WTC11 (cell line): ENCODE measurements around the gene DSN1. TPM values are rescaled to one million over a fixed set of nuclear protein-coding genes. Genes with fewer than 3 reads are reported as not detected.

ENCODE experiments used
- ATAC-seq: fragments of 200-7000 bp; cut with Tn5 transposase; 2 replicates; pipeline ENCODE4 v1.10.0; 2021; ENCODE audit warnings: mild to moderate bottlenecking, moderate library complexity
- CTCF ChIA-PET: fragments of 300-600 bp; sonication (Branson Sonifier 250); formaldehyde crosslinking; loops from one replicate; lab custom pipeline; 2021; ENCODE audit warnings: antibody characterized with exemption; lab: Charles Lee
- POLR2A ChIA-PET: fragments of 350-600 bp; sonication (Branson Sonifier 250); formaldehyde crosslinking; loops from one replicate; lab custom pipeline; 2021; ENCODE audit warnings: antibody characterized with exemption; lab: Charles Lee
- DNase-seq: peaks from one replicate; pipeline ENCODE4 v3.0.0; 2021; ENCODE audit warnings: low spot score
- H3K27ac Mint-ChIP-seq: 2 replicates; pipeline ENCODE4 v1.8.0; 2021; ENCODE audit warnings: mixed read lengths
- H3K27me3 Mint-ChIP-seq: 2 replicates; pipeline ENCODE4 v1.8.0; 2021; ENCODE audit warnings: low read depth, mild to moderate bottlenecking, moderate library complexity, mixed read lengths
- H3K36me3 Mint-ChIP-seq: 2 replicates; pipeline ENCODE4 v1.8.0; 2021; ENCODE audit warnings: mixed read lengths
- H3K4me1 Mint-ChIP-seq: 2 replicates; pipeline ENCODE4 v1.8.0; 2022; ENCODE audit warnings: mixed read lengths
- H3K4me3 Mint-ChIP-seq: 2 replicates; pipeline ENCODE4 v1.8.0; 2021; ENCODE audit warnings: mild to moderate bottlenecking, moderate library complexity, mixed read lengths
- H3K9me3 Mint-ChIP-seq: 2 replicates; pipeline ENCODE4 v1.8.0; 2021; ENCODE audit warnings: mixed read lengths
- ESRRA ChIP-seq: sonication (generic); formaldehyde crosslinking; IDR thresholded peaks from 2 replicates; pipeline ENCODE4 v1.8.1; 2022; ENCODE audit warnings: mild to moderate bottlenecking, missing genetic modification reagents, borderline replicate concordance
- FOXK1 ChIP-seq: sonication (generic); formaldehyde crosslinking; IDR thresholded peaks from 2 replicates; pipeline ENCODE4 v1.8.0; 2022; ENCODE audit warnings: mild to moderate bottlenecking, moderate library complexity, missing genetic modification reagents
- JAZF1 ChIP-seq: fragments of 250-450 bp; sonication (Bioruptor Pico); IDR thresholded peaks from 2 replicates; pipeline ENCODE4 v1.9.0; 2021; ENCODE audit warnings: moderate library complexity, mild to moderate bottlenecking, inconsistent platforms
- KAT7 ChIP-seq: sonication (generic); formaldehyde crosslinking; IDR thresholded peaks from 2 replicates; pipeline ENCODE4 v1.8.1; 2023; ENCODE audit warnings: missing genetic modification reagents, mild to moderate bottlenecking, borderline replicate concordance
- NFYB ChIP-seq: sonication (generic); formaldehyde crosslinking; conservative IDR thresholded peaks from 2 replicates; pipeline ENCODE4 v1.8.0; 2022; ENCODE audit warnings: low read depth, missing genetic modification reagents
- NR2C2 ChIP-seq: sonication (generic); formaldehyde crosslinking; IDR thresholded peaks from 2 replicates; pipeline ENCODE4 v1.8.0; 2022; ENCODE audit warnings: mild to moderate bottlenecking, missing genetic modification reagents
- PRRX2 ChIP-seq: fragments of 250-450 bp; sonication (Bioruptor Pico); IDR thresholded peaks from 2 replicates; pipeline ENCODE4 v1.8.0; 2021; ENCODE audit warnings: mild to moderate bottlenecking
- SMAD3 ChIP-seq: sonication (generic); formaldehyde crosslinking; IDR thresholded peaks from 2 replicates; pipeline ENCODE4 v1.8.0; 2022; ENCODE audit warnings: missing genetic modification reagents, mild to moderate bottlenecking, borderline replicate concordance
- SOX15 ChIP-seq: fragments of 250-450 bp; sonication (Bioruptor Pico); IDR thresholded peaks from 2 replicates; pipeline ENCODE4 v1.9.0; 2021; ENCODE audit warnings: mild to moderate bottlenecking
- TCF7 ChIP-seq: sonication (generic); formaldehyde crosslinking; IDR thresholded peaks from 2 replicates; pipeline ENCODE4 v1.8.0; 2022; ENCODE audit warnings: mild to moderate bottlenecking, low read depth, missing genetic modification reagents, moderate library complexity
- TEAD1 ChIP-seq: sonication (generic); formaldehyde crosslinking; IDR thresholded peaks from 2 replicates; pipeline ENCODE4 v1.8.0; 2022; ENCODE audit warnings: mild to moderate bottlenecking, missing genetic modification reagents
- TP53 ChIP-seq: sonication (generic); formaldehyde crosslinking; IDR thresholded peaks from 2 replicates; pipeline ENCODE4 v1.8.1; 2023; ENCODE audit warnings: mild to moderate bottlenecking, missing genetic modification reagents
- ZBTB21 ChIP-seq: sonication (generic); formaldehyde crosslinking; IDR thresholded peaks from 2 replicates; pipeline ENCODE4 v1.8.1; 2023; ENCODE audit warnings: mild to moderate bottlenecking, missing genetic modification reagents, borderline replicate concordance
- ZNF121 ChIP-seq: sonication (generic); formaldehyde crosslinking; IDR thresholded peaks from 2 replicates; pipeline ENCODE4 v1.8.0; 2023; ENCODE audit warnings: missing genetic modification reagents
- ZNF138 ChIP-seq: sonication (generic); formaldehyde crosslinking; conservative IDR thresholded peaks from 2 replicates; pipeline ENCODE4 v1.8.1; 2022; ENCODE audit warnings: mild to moderate bottlenecking, moderate library complexity, missing genetic modification reagents
- ZNF263 ChIP-seq: sonication (generic); formaldehyde crosslinking; IDR thresholded peaks from 2 replicates; pipeline ENCODE4 v1.8.1; 2022; ENCODE audit warnings: low read depth, mild to moderate bottlenecking, moderate library complexity, missing genetic modification reagents
- ZNF416 ChIP-seq: fragments of 250-450 bp; sonication (Bioruptor Pico); IDR thresholded peaks from 2 replicates; pipeline ENCODE4 v1.9.0; 2021; ENCODE audit warnings: mild to moderate bottlenecking, inconsistent platforms
- ZNF671 ChIP-seq: fragments of 250-450 bp; sonication (Bioruptor Pico); IDR thresholded peaks from 2 replicates; pipeline ENCODE4 v1.8.0; 2021; ENCODE audit warnings: mild to moderate bottlenecking
- total RNA-seq: library from RNA; stranded (reverse); gene quantifications from 3 replicates; pipeline ENCODE4 v1.2.3, GENCODE V29; 2021
- TF ChIP-seq, protein P1 (sequence below): sonication (generic); formaldehyde crosslinking; IDR thresholded peaks from 2 replicates; pipeline ENCODE4 v1.8.1; 2023; ENCODE audit warnings: mild to moderate bottlenecking, missing genetic modification reagents, moderate library complexity
- TF ChIP-seq, protein P2 (sequence below): sonication (generic); formaldehyde crosslinking; IDR thresholded peaks from 2 replicates; pipeline ENCODE4 v1.8.1; 2022; ENCODE audit warnings: low read depth, mild to moderate bottlenecking, moderate library complexity, missing genetic modification reagents, borderline replicate concordance
- TF ChIP-seq, protein P3 (sequence below): sonication (generic); formaldehyde crosslinking; conservative IDR thresholded peaks from 2 replicates; pipeline ENCODE4 v1.8.1; 2022; ENCODE audit warnings: mild to moderate bottlenecking, missing genetic modification reagents
- TF ChIP-seq, protein P4 (sequence below): fragments of 250-450 bp; sonication (Bioruptor Pico); IDR thresholded peaks from 2 replicates; pipeline ENCODE4 v1.9.0; 2021; ENCODE audit warnings: mild to moderate bottlenecking
- TF ChIP-seq, protein P5 (sequence below): sonication (generic); formaldehyde crosslinking; conservative IDR thresholded peaks from 2 replicates; pipeline ENCODE4 v1.8.1; 2023; ENCODE audit warnings: mild to moderate bottlenecking, low read depth, missing genetic modification reagents, moderate library complexity
- TF ChIP-seq, protein P6 (sequence below): sonication (generic); formaldehyde crosslinking; IDR thresholded peaks from 2 replicates; pipeline ENCODE4 v1.8.0; 2022; ENCODE audit warnings: mild to moderate bottlenecking, missing genetic modification reagents
- TF ChIP-seq, protein P7 (sequence below): sonication (generic); formaldehyde crosslinking; IDR thresholded peaks from 2 replicates; pipeline ENCODE4 v1.8.0; 2023; ENCODE audit warnings: missing genetic modification reagents, mild to moderate bottlenecking, borderline replicate concordance

DSN1 gene
- total RNA-seq, 1 experiment from 2014 or later = 27.0 TPM

DNA sequence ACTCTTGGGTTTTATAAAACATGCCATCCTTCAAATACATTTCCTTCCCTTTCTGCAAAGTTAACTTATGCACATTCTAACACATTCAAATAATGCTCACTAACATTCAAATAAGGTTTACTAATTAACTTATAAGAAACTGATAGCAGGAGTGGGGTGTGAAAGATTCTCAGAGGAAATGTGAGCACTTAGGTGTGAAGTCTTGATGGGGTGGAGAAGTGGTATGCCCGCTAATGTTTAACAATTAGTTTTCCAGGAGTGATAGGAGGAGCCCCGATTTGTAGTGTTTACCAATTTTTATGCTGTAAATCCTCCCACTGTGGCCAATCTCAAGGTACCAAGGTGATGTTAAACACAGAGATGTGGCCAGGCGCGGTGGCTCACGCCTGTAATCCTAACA, 18.3 kb upstream of the DSN1 start:
- H3K36me3 Mint-ChIP-seq = peaks cover 30% of the 10 kb centered on the region
- H3K4me1 Mint-ChIP-seq = no peaks in the 10 kb centered on the region
- POLR2A ChIA-PET = no interaction called here

DNA sequence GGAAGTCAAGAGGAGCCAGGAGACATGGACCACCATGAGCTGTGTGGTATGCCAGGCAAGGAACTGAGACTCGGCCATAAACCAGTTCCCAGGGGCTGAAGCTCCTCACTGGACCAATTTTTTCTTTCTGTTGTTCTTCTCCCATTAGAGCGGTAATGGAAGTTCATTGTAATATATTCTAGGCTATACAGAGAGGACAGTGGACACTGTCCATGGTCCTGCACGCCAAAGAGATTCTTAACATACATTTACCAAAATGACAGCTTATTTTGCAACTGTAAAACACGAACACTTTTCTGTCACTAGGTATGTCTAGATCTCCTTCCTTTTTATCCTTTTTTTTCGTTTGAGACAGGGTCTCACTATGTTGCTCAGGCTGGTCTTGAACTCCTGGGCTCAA, 13.1 kb upstream of the DSN1 start:
- POLR2A ChIA-PET = no interaction called here
- DNase-seq (no peak), ATAC-seq (no peak)
- no peaks in the 10 kb centered on the region for H3K4me1 Mint-ChIP-seq
- no peaks in the 10 kb centered on the region for H3K9me3 Mint-ChIP-seq
- H3K27ac Mint-ChIP-seq = no peak overlapping the region
- CTCF ChIA-PET = interaction anchor here (1.9 to 2.8 kb wide), 2 partner anchors 12 to 22 kb away, joined by 8 to 9 read pairs; partner anchors contain the start of gene DSN1
- H3K27me3 Mint-ChIP-seq = no peaks in the 10 kb centered on the region
- peaks cover 24% of the 10 kb centered on the region; the same call in 1 of the 2 replicates for H3K36me3 Mint-ChIP-seq
- no peak overlapping the region for H3K4me3 Mint-ChIP-seq
- TF ChIP-seq ZNF121 (CRISPR knock-in tag) = no peak
- TF ChIP-seq JAZF1 (CRISPR knock-in tag) = no peak
- TF ChIP-seq ZNF138 (CRISPR knock-in tag) = no peak
- TF ChIP-seq, protein P1, sequence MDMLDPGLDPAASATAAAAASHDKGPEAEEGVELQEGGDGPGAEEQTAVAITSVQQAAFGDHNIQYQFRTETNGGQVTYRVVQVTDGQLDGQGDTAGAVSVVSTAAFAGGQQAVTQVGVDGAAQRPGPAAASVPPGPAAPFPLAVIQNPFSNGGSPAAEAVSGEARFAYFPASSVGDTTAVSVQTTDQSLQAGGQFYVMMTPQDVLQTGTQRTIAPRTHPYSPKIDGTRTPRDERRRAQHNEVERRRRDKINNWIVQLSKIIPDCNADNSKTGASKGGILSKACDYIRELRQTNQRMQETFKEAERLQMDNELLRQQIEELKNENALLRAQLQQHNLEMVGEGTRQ (CRISPR knock-in tag) = no peak
- no peak for TF ChIP-seq SOX15 (CRISPR knock-in tag)
- TF ChIP-seq, protein P2, sequence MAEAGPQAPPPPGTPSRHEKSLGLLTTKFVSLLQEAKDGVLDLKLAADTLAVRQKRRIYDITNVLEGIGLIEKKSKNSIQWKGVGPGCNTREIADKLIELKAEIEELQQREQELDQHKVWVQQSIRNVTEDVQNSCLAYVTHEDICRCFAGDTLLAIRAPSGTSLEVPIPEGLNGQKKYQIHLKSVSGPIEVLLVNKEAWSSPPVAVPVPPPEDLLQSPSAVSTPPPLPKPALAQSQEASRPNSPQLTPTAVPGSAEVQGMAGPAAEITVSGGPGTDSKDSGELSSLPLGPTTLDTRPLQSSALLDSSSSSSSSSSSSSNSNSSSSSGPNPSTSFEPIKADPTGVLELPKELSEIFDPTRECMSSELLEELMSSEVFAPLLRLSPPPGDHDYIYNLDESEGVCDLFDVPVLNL (CRISPR knock-in tag) = no peak
- TF ChIP-seq, protein P3, sequence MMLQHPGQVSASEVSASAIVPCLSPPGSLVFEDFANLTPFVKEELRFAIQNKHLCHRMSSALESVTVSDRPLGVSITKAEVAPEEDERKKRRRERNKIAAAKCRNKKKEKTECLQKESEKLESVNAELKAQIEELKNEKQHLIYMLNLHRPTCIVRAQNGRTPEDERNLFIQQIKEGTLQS (CRISPR knock-in tag) = no peak
- TF ChIP-seq PRRX2 (CRISPR knock-in tag) = no peak
- TF ChIP-seq ESRRA = no peak
- no peak for TF ChIP-seq ZNF263 (CRISPR knock-in tag)
- no peak for TF ChIP-seq ZBTB21 (CRISPR knock-in tag)

More for the DNA sequence above, 18.3 kb upstream of the DSN1 start:
- TF ChIP-seq FOXK1 (CRISPR knock-in tag) (no peak), ZNF671 (CRISPR knock-in tag) (no peak), TP53 (CRISPR knock-in tag) (no peak), NFYB (CRISPR knock-in tag) (no peak), TEAD1 (CRISPR knock-in tag) (no peak), TCF7 (no peak), ZNF416 (CRISPR knock-in tag) (no peak), ZNF138 (CRISPR knock-in tag) (no peak), ZNF263 (CRISPR knock-in tag) (no peak), SMAD3 (CRISPR knock-in tag) (no peak), KAT7 (CRISPR knock-in tag) (no peak), PRRX2 (CRISPR knock-in tag) (no peak), NR2C2 (CRISPR knock-in tag) (no peak)
- TF ChIP-seq, protein P4, sequence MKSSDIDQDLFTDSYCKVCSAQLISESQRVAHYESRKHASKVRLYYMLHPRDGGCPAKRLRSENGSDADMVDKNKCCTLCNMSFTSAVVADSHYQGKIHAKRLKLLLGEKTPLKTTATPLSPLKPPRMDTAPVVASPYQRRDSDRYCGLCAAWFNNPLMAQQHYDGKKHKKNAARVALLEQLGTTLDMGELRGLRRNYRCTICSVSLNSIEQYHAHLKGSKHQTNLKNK (CRISPR knock-in tag) = no peak
- TF ChIP-seq, protein P5, sequence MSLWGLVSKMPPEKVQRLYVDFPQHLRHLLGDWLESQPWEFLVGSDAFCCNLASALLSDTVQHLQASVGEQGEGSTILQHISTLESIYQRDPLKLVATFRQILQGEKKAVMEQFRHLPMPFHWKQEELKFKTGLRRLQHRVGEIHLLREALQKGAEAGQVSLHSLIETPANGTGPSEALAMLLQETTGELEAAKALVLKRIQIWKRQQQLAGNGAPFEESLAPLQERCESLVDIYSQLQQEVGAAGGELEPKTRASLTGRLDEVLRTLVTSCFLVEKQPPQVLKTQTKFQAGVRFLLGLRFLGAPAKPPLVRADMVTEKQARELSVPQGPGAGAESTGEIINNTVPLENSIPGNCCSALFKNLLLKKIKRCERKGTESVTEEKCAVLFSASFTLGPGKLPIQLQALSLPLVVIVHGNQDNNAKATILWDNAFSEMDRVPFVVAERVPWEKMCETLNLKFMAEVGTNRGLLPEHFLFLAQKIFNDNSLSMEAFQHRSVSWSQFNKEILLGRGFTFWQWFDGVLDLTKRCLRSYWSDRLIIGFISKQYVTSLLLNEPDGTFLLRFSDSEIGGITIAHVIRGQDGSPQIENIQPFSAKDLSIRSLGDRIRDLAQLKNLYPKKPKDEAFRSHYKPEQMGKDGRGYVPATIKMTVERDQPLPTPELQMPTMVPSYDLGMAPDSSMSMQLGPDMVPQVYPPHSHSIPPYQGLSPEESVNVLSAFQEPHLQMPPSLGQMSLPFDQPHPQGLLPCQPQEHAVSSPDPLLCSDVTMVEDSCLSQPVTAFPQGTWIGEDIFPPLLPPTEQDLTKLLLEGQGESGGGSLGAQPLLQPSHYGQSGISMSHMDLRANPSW (CRISPR knock-in tag) = no peak
- TF ChIP-seq, protein P6, sequence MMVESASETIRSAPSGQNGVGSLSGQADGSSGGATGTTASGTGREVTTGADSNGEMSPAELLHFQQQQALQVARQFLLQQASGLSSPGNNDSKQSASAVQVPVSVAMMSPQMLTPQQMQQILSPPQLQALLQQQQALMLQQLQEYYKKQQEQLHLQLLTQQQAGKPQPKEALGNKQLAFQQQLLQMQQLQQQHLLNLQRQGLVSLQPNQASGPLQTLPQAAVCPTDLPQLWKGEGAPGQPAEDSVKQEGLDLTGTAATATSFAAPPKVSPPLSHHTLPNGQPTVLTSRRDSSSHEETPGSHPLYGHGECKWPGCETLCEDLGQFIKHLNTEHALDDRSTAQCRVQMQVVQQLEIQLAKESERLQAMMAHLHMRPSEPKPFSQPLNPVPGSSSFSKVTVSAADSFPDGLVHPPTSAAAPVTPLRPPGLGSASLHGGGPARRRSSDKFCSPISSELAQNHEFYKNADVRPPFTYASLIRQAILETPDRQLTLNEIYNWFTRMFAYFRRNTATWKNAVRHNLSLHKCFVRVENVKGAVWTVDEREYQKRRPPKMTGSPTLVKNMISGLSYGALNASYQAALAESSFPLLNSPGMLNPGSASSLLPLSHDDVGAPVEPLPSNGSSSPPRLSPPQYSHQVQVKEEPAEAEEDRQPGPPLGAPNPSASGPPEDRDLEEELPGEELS (CRISPR knock-in tag) = no peak
- TF ChIP-seq, protein P7, sequence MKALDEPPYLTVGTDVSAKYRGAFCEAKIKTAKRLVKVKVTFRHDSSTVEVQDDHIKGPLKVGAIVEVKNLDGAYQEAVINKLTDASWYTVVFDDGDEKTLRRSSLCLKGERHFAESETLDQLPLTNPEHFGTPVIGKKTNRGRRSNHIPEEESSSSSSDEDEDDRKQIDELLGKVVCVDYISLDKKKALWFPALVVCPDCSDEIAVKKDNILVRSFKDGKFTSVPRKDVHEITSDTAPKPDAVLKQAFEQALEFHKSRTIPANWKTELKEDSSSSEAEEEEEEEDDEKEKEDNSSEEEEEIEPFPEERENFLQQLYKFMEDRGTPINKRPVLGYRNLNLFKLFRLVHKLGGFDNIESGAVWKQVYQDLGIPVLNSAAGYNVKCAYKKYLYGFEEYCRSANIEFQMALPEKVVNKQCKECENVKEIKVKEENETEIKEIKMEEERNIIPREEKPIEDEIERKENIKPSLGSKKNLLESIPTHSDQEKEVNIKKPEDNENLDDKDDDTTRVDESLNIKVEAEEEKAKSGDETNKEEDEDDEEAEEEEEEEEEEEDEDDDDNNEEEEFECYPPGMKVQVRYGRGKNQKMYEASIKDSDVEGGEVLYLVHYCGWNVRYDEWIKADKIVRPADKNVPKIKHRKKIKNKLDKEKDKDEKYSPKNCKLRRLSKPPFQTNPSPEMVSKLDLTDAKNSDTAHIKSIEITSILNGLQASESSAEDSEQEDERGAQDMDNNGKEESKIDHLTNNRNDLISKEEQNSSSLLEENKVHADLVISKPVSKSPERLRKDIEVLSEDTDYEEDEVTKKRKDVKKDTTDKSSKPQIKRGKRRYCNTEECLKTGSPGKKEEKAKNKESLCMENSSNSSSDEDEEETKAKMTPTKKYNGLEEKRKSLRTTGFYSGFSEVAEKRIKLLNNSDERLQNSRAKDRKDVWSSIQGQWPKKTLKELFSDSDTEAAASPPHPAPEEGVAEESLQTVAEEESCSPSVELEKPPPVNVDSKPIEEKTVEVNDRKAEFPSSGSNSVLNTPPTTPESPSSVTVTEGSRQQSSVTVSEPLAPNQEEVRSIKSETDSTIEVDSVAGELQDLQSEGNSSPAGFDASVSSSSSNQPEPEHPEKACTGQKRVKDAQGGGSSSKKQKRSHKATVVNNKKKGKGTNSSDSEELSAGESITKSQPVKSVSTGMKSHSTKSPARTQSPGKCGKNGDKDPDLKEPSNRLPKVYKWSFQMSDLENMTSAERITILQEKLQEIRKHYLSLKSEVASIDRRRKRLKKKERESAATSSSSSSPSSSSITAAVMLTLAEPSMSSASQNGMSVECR (CRISPR knock-in tag) = no peak
- CTCF ChIA-PET = interaction anchor here (0.6 to 4.4 kb wide), 18 partner anchors 11 to 128 kb away, joined by 3 to 41 read pairs (median 4); partner anchors contain the start of gene DSN1
- no peak for DNase-seq
- Mint-ChIP-seq H3K4me3 (no peak overlapping the region), H3K27ac (no peak overlapping the region), H3K9me3 (no peaks in the 10 kb centered on the region), H3K27me3 (no peaks in the 10 kb centered on the region)
- no peak for ATAC-seq
